Measurements from ENCODE around the gene SULT6B1. TPM values are rescaled to one million over a fixed set of nuclear protein-coding genes. Genes with fewer than 3 reads are reported as not detected.
A peak's percentile ranks its signal among the peaks of the same experiment; 100 is the strongest.

SULT6B1 gene
- total RNA-seq, 2 experiments from 2014 or later: not detected

DNA sequence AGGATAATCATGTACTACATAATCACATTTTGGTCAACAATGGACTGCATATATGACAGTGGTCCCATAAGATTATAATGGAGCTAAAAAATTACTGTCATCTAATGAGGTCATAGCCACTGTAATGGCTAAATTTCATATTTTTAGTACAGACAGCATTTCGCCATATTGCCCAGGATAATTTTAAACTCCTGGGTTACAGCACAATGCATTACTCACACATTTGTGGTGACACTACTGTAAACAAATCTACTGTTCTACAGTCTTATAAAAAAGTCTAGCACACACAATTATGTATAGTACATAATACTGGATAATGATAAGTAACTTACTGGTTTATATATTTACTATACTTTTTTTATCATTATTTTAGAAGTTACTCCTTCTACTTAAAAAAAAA, 44.5 kb downstream of the SULT6B1 start:
- H3K4me1 Mint-ChIP-seq: peaks cover 4% of the 10 kb centered on the region
- H3K27me3 Mint-ChIP-seq: no peaks in the 10 kb centered on the region
- no peak overlapping the region for H3K27ac Mint-ChIP-seq
- no peak overlapping the region for H3K4me3 Mint-ChIP-seq
- ChIA-PET CTCF (no interaction called here), POLR2A (no interaction called here)
- peaks cover 43% of the 10 kb centered on the region for H3K36me3 Mint-ChIP-seq (ENCODE audit: low read depth)
- no peaks in the 10 kb centered on the region for H3K9me3 Mint-ChIP-seq (ENCODE audit: low read depth)
- DNase-seq (no peak), ATAC-seq (no peak)
- intact Hi-C loops (cut with DNase I, micrococcal nuclease): no loop called here

DNA sequence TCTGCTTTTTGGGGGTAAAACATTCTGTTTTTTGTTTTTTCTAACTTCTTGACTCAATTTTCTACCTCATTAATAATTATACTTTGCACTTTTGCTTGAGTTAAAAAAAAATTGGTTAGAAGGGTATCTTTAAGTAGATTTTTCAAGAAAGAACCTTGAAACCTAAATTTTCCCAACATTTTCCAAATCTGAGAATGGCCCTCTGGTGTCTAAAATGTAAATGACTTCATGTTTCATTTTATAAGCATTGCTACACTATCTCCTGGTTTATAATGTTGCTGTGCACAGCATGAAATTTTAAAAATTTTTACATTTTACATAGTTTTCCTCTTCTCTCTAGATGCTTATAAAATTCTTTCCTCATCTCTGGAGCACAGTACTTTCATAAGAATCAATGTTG, 45.9 kb downstream of the SULT6B1 start:
- Mint-ChIP-seq H3K27me3 (no peaks in the 10 kb centered on the region), H3K4me3 (no peak overlapping the region), H3K4me1 (peaks cover 4% of the 10 kb centered on the region), H3K36me3 (ENCODE audit: low read depth) (peaks cover 36% of the 10 kb centered on the region), H3K27ac (no peak overlapping the region), H3K9me3 (ENCODE audit: low read depth) (no peaks in the 10 kb centered on the region)
- intact Hi-C loops (cut with DNase I, micrococcal nuclease): no loop called here
- POLR2A ChIA-PET: no interaction called here
- ATAC-seq (no peak), DNase-seq (no peak)
- CTCF ChIA-PET: no interaction called here

DNA sequence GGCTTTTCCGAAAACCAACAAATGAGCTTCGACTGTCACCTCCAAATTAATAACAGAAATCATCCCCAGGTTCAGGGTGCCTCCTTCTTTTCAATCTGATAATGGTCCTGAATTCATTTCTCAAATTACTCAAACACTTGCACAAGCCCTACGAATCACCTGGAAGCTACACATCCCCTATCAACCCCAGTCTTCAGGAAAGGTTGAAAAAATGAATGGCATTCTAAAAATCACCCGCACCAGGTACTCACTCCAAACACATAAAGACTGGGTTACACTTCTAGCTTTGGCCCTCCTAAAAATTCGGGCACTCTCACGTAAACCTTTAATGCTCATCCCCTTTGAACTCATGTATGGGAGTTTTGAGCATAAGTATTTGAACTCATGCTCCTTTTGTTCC, 55.6 kb downstream of the SULT6B1 start:
- ChIA-PET POLR2A (no interaction called here), CTCF (interaction anchor here (1.0 kb wide), 1 partner anchor 32 kb away, joined by 5 read pairs; no protein-coding TSS in a partner anchor)
- Mint-ChIP-seq H3K27me3 (no peaks in the 10 kb centered on the region), H3K9me3 (ENCODE audit: low read depth) (no peaks in the 10 kb centered on the region), H3K4me1 (no peaks in the 10 kb centered on the region), H3K4me3 (no peak overlapping the region), H3K27ac (no peak overlapping the region), H3K36me3 (ENCODE audit: low read depth) (peaks cover 44% of the 10 kb centered on the region)
- ATAC-seq: no peak
- intact Hi-C loops (cut with DNase I, micrococcal nuclease): no loop called here
- DNase-seq: no peak

- ChIA-PET CTCF (no interaction called here), POLR2A (no interaction called here)
- Mint-ChIP-seq H3K9me3 (ENCODE audit: low read depth) (no peaks in the 10 kb centered on the region), H3K36me3 (ENCODE audit: low read depth) (peaks cover 44% of the 10 kb centered on the region), H3K4me3 (no peak overlapping the region), H3K27ac (no peak overlapping the region), H3K4me1 (no peaks in the 10 kb centered on the region), H3K27me3 (no peaks in the 10 kb centered on the region)
- no peak for ATAC-seq
- no peak for DNase-seq
- intact Hi-C loops (cut with DNase I, micrococcal nuclease): no loop called here
Observed at GRCh38 chr2:37125416-37125815, 63.1 kb downstream of the SULT6B1 start.

DNA sequence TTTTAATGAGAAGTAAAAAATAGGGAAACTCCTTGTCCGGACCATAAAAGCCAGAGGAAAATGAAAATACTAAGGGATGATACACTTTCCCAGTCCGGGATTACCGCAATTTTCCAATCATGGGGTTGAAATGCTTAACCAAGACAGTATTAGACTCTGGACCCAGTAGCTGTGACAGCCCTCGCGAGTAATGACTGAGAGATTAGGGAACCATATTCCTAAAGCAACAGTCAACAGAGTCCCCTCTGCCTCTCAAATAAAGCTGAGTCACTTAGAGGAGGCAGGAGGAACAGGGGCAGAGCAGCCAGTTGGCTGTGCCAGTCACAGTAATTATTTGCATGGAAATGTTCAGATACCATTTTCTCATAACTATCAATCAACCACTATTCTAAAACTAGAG, 69.3 kb downstream of the SULT6B1 start:
- Mint-ChIP-seq H3K36me3 (ENCODE audit: low read depth) (peaks cover 23% of the 10 kb centered on the region), H3K4me1 (no peaks in the 10 kb centered on the region), H3K27ac (peak overlapping the region; percentile 11), H3K9me3 (ENCODE audit: low read depth) (no peaks in the 10 kb centered on the region), H3K4me3 (no peak overlapping the region), H3K27me3 (no peaks in the 10 kb centered on the region)
- intact Hi-C loops (cut with DNase I, micrococcal nuclease): no loop called here
- CTCF ChIA-PET: interaction anchor here (0.6 kb wide), 1 partner anchor 80 kb away, joined by 3 read pairs; no protein-coding TSS in a partner anchor
- no peak for ATAC-seq
- POLR2A ChIA-PET: no interaction called here
- DNase-seq: no peak

Other genes starting within 250 kb of the SULT6B1 start
- gene STRN, start 222.1 kb downstream of the SULT6B1 start, total RNA-seq: 10 to 100 TPM; 27.7 to 32.0 TPM
- 10 to 100 TPM; 15.2 TPM for gene HEATR5B, start 104.3 kb downstream of the SULT6B1 start, total RNA-seq
- 10 to 100 TPM in 1 of 2 experiments, 1 to 10 TPM in 1; 9.6 to 10.0 TPM for gene GPATCH11, start 104.2 kb downstream of the SULT6B1 start, total RNA-seq
- gene EIF2AK2, start 31.7 kb downstream of the SULT6B1 start, total RNA-seq: 10 to 100 TPM; 66.4 to 70.6 TPM
- gene CEBPZOS, start 7.8 kb upstream of the SULT6B1 start, total RNA-seq: 10 to 100 TPM; 46.6 to 49.8 TPM
- gene CEBPZ, start 42.9 kb upstream of the SULT6B1 start, total RNA-seq: 100 to 1,000 TPM in 1 of 2 experiments, 10 to 100 TPM in 1; 81.8 to 107 TPM
- 10 to 100 TPM; 20.8 to 22.9 TPM for gene NDUFAF7, start 43.0 kb upstream of the SULT6B1 start, total RNA-seq
- gene PRKD3, start 136.2 kb upstream of the SULT6B1 start, total RNA-seq: 10 to 100 TPM; 17.4 to 22.8 TPM
- under 1 TPM; 0.51 to 0.64 TPM for gene QPCT, start 156.0 kb upstream of the SULT6B1 start, total RNA-seq

All from activated CD4-positive, alpha-beta T cell treated with anti-CD3 and anti-CD28 coated beads for 36 hours (primary cell).